Activated T-cell treated with anti-CD3 and anti-CD28 coated beads, Interleukin-2, amount 50 U/mL, for 72 hours (primary cell): ENCODE measurements around the gene NADK. TPM values are rescaled to one million over a fixed set of nuclear protein-coding genes. Genes with fewer than 3 reads are reported as not detected.
A peak's percentile ranks its signal among the peaks of the same experiment; 100 is the strongest.

Source experiments
- ATAC-seq, 2 donors: fragments of 150-1000 bp; cut with Tn5 transposase; replicated peaks in 1 of 2; 2 replicates each; pipeline ENCODE4 v1.10.0; 2021; ENCODE audit warnings: moderate library complexity in 2 of 2, mild to moderate bottlenecking in 1 of 2
- DNase-seq, 2 donors: peaks; one replicate each; pipeline ENCODE4 v3.0.0; 2021 to 2022; ENCODE audit warnings: mixed read lengths in 1 of 2
- H3K27ac Mint-ChIP-seq: one replicate; pipeline ENCODE4 v1.8.0; 2022; ENCODE audit warnings: mild to moderate bottlenecking, moderate library complexity, mixed read lengths
- H3K27me3 Mint-ChIP-seq: one replicate; pipeline ENCODE4 v1.8.0; 2022; ENCODE audit warnings: low read depth, mixed read lengths
- H3K36me3 Mint-ChIP-seq, 2 donors: one replicate each; pipeline ENCODE4 v1.8.0; 2022; ENCODE audit warnings: mixed read lengths in 2 of 2, mild to moderate bottlenecking in 1 of 2; ENCODE audit not compliant: insufficient read depth in 2 of 2
- H3K4me1 Mint-ChIP-seq: one replicate; pipeline ENCODE4 v1.8.0; 2022; ENCODE audit warnings: low read depth, mixed read lengths
- H3K4me3 Mint-ChIP-seq, 2 donors: one replicate each; pipeline ENCODE4 v1.8.0; 2022; ENCODE audit warnings: mild to moderate bottlenecking in 2 of 2, mixed read lengths in 2 of 2, moderate library complexity in 2 of 2
- H3K9me3 Mint-ChIP-seq, 2 donors: one replicate each; pipeline ENCODE4 v1.8.0; 2022; ENCODE audit warnings: mixed read lengths in 2 of 2
- total RNA-seq, 2 donors: library from RNA; stranded (reverse); gene quantifications; one replicate each; pipeline ENCODE4 v1.2.3, GENCODE V29; 2022

NADK gene
- total RNA-seq, 2 donors from 2014 or later = 54.0 to 54.5 TPM

- Mint-ChIP-seq H3K27ac (peak overlapping the region; percentile 19), H3K27me3 (no peaks in the 10 kb centered on the region), H3K4me3 (no peak overlapping the region), H3K4me1 (peaks cover 6% of the 10 kb centered on the region), H3K36me3 (peaks cover 13 to 38% of the 10 kb centered on the region in 2 donors), H3K9me3 (peaks cover 0 to 5% of the 10 kb centered on the region in 2 donors)
- ATAC-seq (no peak), DNase-seq (no peak)
Observed at GRCh38 chr1:1768249-1768992, 9.8 kb downstream of the NADK start.

- ATAC-seq (no peak), DNase-seq (no peak)
- H3K36me3 Mint-ChIP-seq = peaks cover 6 to 27% of the 10 kb centered on the region in 2 donors
- H3K4me1 Mint-ChIP-seq = no peaks in the 10 kb centered on the region
- H3K27me3 Mint-ChIP-seq = no peaks in the 10 kb centered on the region
- no peak overlapping the region for H3K4me3 Mint-ChIP-seq
- H3K27ac Mint-ChIP-seq = no peak overlapping the region
- H3K9me3 Mint-ChIP-seq = no peaks in the 10 kb centered on the region
Observed at GRCh38 chr1:1764876-1765470, 13.3 kb downstream of the NADK start.

- Mint-ChIP-seq H3K4me1 (no peaks in the 10 kb centered on the region), H3K36me3 (peaks cover 6 to 24% of the 10 kb centered on the region in 2 donors), H3K27ac (no peak overlapping the region), H3K9me3 (no peaks in the 10 kb centered on the region), H3K4me3 (no peak overlapping the region), H3K27me3 (no peaks in the 10 kb centered on the region)
- no peak for DNase-seq
- ATAC-seq = peak in 1 of 2 donors; percentile 47
Observed at GRCh38 chr1:1763657-1764621, 14.3 kb downstream of the NADK start.

- H3K27ac Mint-ChIP-seq = no peak overlapping the region
Observed at GRCh38 chr1:1761504-1762376, 16.5 kb downstream of the NADK start.

GRCh38 chr1:1760715-1761114, 17.6 kb downstream of the NADK start:
- no peaks in the 10 kb centered on the region for H3K4me1 Mint-ChIP-seq
- ATAC-seq (no peak), DNase-seq (no peak)
- H3K9me3 Mint-ChIP-seq = no peaks in the 10 kb centered on the region
- H3K27ac Mint-ChIP-seq = no peak overlapping the region
- H3K27me3 Mint-ChIP-seq = no peaks in the 10 kb centered on the region
- H3K4me3 Mint-ChIP-seq = no peak overlapping the region
- peaks cover 2 to 12% of the 10 kb centered on the region in 2 donors for H3K36me3 Mint-ChIP-seq

More at GRCh38 chr1:1761504-1762376, 16.5 kb downstream of the NADK start:
- Mint-ChIP-seq H3K4me1 (no peaks in the 10 kb centered on the region), H3K4me3 (no peak overlapping the region), H3K36me3 (peaks cover 2 to 15% of the 10 kb centered on the region in 2 donors), H3K9me3 (no peaks in the 10 kb centered on the region), H3K27me3 (no peaks in the 10 kb centered on the region)
- DNase-seq = no peak
- ATAC-seq = no peak

- no peaks in the 10 kb centered on the region for H3K9me3 Mint-ChIP-seq
- no peaks in the 10 kb centered on the region for H3K4me1 Mint-ChIP-seq
- no peak overlapping the region for H3K4me3 Mint-ChIP-seq
- H3K36me3 Mint-ChIP-seq = peaks cover 2 to 12% of the 10 kb centered on the region in 2 donors
- no peak overlapping the region for H3K27ac Mint-ChIP-seq
- ATAC-seq (no peak), DNase-seq (no peak)
- H3K27me3 Mint-ChIP-seq = no peaks in the 10 kb centered on the region
Observed at GRCh38 chr1:1760345-1760650, 18.0 kb downstream of the NADK start.

GRCh38 chr1:1759456-1760344, 18.6 kb downstream of the NADK start:
- no peak for DNase-seq
- Mint-ChIP-seq H3K27ac (no peak overlapping the region), H3K4me3 (no peak overlapping the region), H3K9me3 (no peaks in the 10 kb centered on the region), H3K4me1 (no peaks in the 10 kb centered on the region), H3K27me3 (no peaks in the 10 kb centered on the region), H3K36me3 (peaks cover 2 to 12% of the 10 kb centered on the region in 2 donors)
- ATAC-seq = no peak

- Mint-ChIP-seq H3K27ac (no peak overlapping the region), H3K4me1 (no peaks in the 10 kb centered on the region), H3K27me3 (no peaks in the 10 kb centered on the region), H3K9me3 (no peaks in the 10 kb centered on the region), H3K36me3 (peaks cover 2 to 12% of the 10 kb centered on the region in 2 donors), H3K4me3 (no peak overlapping the region)
- no peak for ATAC-seq
- no peak for DNase-seq
Observed at GRCh38 chr1:1758692-1759455, 19.4 kb downstream of the NADK start.

- no peak for DNase-seq
- no peaks in the 10 kb centered on the region for H3K27me3 Mint-ChIP-seq
- no peaks in the 10 kb centered on the region for H3K9me3 Mint-ChIP-seq
- no peak overlapping the region for H3K27ac Mint-ChIP-seq
- peaks cover 2 to 13% of the 10 kb centered on the region in 2 donors for H3K36me3 Mint-ChIP-seq
- no peaks in the 10 kb centered on the region for H3K4me1 Mint-ChIP-seq
- ATAC-seq = no peak
- H3K4me3 Mint-ChIP-seq = no peak overlapping the region
Observed at GRCh38 chr1:1758059-1758621, 20.1 kb downstream of the NADK start.

GRCh38 chr1:1757422-1758058, 20.7 kb downstream of the NADK start:
- H3K9me3 Mint-ChIP-seq = no peaks in the 10 kb centered on the region
- H3K4me3 Mint-ChIP-seq = no peak overlapping the region
- DNase-seq (no peak), ATAC-seq (no peak)
- H3K36me3 Mint-ChIP-seq = peaks cover 2 to 11% of the 10 kb centered on the region in 2 donors
- no peak overlapping the region for H3K27ac Mint-ChIP-seq
- H3K27me3 Mint-ChIP-seq = no peaks in the 10 kb centered on the region
- H3K4me1 Mint-ChIP-seq = no peaks in the 10 kb centered on the region
